Esophagus squamous epithelium (tissue), 5 donors: ENCODE results near the gene SPSB3. TPM values are rescaled to one million over a fixed set of nuclear protein-coding genes. Genes with fewer than 3 reads are reported as not detected.

Experiments used
- DNase-seq: peaks from one replicate; lab custom pipeline; 2025; lab: John Stamatoyannopoulos, UW
- H3K27ac ChIP-seq, 4 donors: fragments of 200-600 bp; sonication (generic); one replicate each; pipeline ENCODE4 v1.5.1; 2016 to 2019; ENCODE audit warnings: mild to moderate bottlenecking in 1 of 4
- H3K27me3 ChIP-seq, 4 donors: fragments of 200-600 bp; sonication (generic); 1 replicate in 3 of 4; 2 replicates in 1 of 4; pipeline versions ENCODE4 v1.5.1 to v1.6.0; 2017 to 2021; ENCODE audit warnings: antibody characterized with exemption in 1 of 4
- H3K36me3 ChIP-seq, 3 donors: fragments of 200-600 bp; sonication (generic); one replicate each; pipeline ENCODE4 v1.5.1; 2016 to 2019
- H3K4me1 ChIP-seq, 3 donors: fragments of 200-600 bp; sonication (generic); one replicate each; pipeline ENCODE4 v1.5.1; 2017 to 2019
- H3K4me3 ChIP-seq, 4 donors: fragments of 200-600 bp; sonication (generic); 1 replicate in 3 of 4; 2 replicates in 1 of 4; pipeline ENCODE4 v1.5.1; 2016 to 2019; ENCODE audit warnings: mild to moderate bottlenecking in 2 of 4, moderate library complexity in 1 of 4
- H3K9me3 ChIP-seq, 3 donors: fragments of 200-600 bp; sonication (generic); one replicate each; pipeline ENCODE4 v1.5.1; 2016 to 2019
- POLR2A ChIP-seq, 4 donors: fragments of 450-650 bp; IDR thresholded peaks; one replicate each; pipeline ENCODE4 v1.6.1; 2017; ENCODE audit warnings: antibody characterized with exemption in 4 of 4, mild to moderate bottlenecking in 4 of 4, moderate library complexity in 3 of 4
- WGBS, 2 donors: methylation state at CpG; one replicate each; pipeline ENCODE4 v1.1.5; 2018; 5-methylcytosine and 5-hydroxymethylcytosine counted together
- intact Hi-C: fragments of 100-400 bp; cut with DNase I; formaldehyde crosslinking; loops from one replicate; pipeline ENCODE4 v1.15.0; 2022
- small RNA-seq, 4 donors: library from RNA; depleted of rRNA; stranded (forward); fragments of <200 nt; gene quantifications; one replicate each; pipeline ENCODE3, GENCODE V24; 2016
- total RNA-seq, 4 donors: library from RNA; depleted of rRNA; stranded (reverse); fragments of >200 nt; gene quantifications; one replicate each; pipeline ENCODE4 v1.1.0, GENCODE V29; 2016
- TF ChIP-seq, protein P1 (sequence below), 6 experiments: fragments of 450-650 bp in 4 of 6; fragments of 200-600 bp in 2 of 6; sonication (generic) in 2 of 6; IDR thresholded peaks; one replicate each; pipeline ENCODE4 v1.5.1; 2016 to 2019; ENCODE audit warnings: antibody characterized with exemption in 6 of 6, mild to moderate bottlenecking in 4 of 6, moderate library complexity in 4 of 6
- donor health status: DM: yes; HTN: yes; CAD: no.

SPSB3 gene
- total RNA-seq, 4 donors from 2014 or later: 27.8 to 84.5 (median 45.1) TPM

DNA sequence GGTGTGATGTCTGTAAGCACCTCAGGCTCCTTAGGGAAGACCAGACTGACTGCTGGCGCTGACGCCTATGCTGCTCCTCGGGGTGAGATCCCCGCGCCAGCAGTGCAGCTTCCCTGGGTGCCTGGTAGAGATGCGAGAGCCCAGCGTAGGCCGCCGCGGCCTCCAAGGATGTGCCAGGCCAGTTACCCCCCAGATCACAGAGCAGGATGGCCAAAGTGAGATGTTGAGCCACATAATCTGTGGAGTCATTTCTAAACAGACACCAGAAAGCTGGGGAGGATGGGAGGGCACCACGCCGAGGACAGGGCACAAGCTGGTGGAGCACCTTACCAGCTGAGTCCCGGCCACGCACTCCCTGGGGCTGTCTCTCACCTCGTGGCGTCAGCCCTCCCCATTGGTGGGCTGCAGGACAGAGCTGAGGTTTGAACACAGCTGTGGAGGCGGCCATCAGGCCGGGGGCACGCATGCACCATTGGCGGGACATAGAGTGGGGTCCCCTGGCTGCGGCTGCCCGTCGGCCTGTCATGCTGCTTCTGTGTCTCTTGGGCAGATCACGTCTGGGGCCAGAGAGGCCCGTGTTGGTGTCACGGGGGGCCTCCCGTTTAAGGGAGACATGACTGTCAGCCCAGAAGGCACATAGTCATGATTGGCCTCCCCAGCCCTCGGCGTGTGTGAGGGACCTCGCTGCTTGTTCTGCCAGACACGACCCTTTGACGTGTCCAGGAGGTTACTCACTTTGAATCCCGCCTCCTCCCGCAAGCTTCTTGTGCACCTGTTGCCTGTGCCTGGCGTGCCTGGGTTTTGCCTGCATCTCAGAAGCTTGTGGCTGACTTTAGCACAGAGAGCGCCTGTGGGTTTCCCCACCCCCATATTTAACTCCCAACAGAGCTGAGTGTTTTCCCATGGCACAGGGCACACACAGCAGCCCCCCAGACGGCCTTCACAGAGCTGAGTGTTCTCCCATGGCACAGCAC lies 54.4 kb downstream of the SPSB3 start:
- no peak overlapping the region for H3K27ac ChIP-seq
- peaks cover 5 to 13% (median 6%) of the 10 kb centered on the region in 3 donors for H3K4me1 ChIP-seq
- H3K36me3 ChIP-seq: peaks cover 21 to 89% (median 36%) of the 10 kb centered on the region in 3 donors
- WGBS, 2 donors: 90 to 93% methylated on average over 8 to 11 of the region's 37 CpGs
- H3K4me3 ChIP-seq: no peak overlapping the region
- H3K27me3 ChIP-seq: no peaks in the 10 kb centered on the region
- H3K9me3 ChIP-seq: no peaks in the 10 kb centered on the region
- TF ChIP-seq POLR2A (IDR thresholded peaks at IDR 0.05): no peak
- TF ChIP-seq, protein P1, sequence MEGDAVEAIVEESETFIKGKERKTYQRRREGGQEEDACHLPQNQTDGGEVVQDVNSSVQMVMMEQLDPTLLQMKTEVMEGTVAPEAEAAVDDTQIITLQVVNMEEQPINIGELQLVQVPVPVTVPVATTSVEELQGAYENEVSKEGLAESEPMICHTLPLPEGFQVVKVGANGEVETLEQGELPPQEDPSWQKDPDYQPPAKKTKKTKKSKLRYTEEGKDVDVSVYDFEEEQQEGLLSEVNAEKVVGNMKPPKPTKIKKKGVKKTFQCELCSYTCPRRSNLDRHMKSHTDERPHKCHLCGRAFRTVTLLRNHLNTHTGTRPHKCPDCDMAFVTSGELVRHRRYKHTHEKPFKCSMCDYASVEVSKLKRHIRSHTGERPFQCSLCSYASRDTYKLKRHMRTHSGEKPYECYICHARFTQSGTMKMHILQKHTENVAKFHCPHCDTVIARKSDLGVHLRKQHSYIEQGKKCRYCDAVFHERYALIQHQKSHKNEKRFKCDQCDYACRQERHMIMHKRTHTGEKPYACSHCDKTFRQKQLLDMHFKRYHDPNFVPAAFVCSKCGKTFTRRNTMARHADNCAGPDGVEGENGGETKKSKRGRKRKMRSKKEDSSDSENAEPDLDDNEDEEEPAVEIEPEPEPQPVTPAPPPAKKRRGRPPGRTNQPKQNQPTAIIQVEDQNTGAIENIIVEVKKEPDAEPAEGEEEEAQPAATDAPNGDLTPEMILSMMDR (IDR thresholded peaks at IDR 0.05): no peak
- intact Hi-C loops: no loop called here
- no peak for DNase-seq

Small RNA genes within 50 kb of the gene (small RNA-seq; reads per million reads assigned to genes)
- gene MIR3177: 0.27 to 1.0 (median 0.35) reads per million in 4 donors

Other genes starting within 250 kb of the SPSB3 start
- 10 to 100 TPM in 1 of 4 donors, 1 to 10 TPM in 3; 4.3 to 32.4 (median 7.9) TPM for gene TMEM204, start 248.9 kb downstream of the SPSB3 start, total RNA-seq
- 10 to 100 TPM in 1 of 4 donors, 1 to 10 TPM in 3; 3.7 to 12.0 (median 6.8) TPM for gene IFT140, start 170.5 kb downstream of the SPSB3 start, total RNA-seq
- 1 to 10 TPM; 5.2 to 9.9 (median 8.0) TPM for gene CRAMP1, start 170.2 kb downstream of the SPSB3 start, total RNA-seq
- gene JPT2, start 104.3 kb downstream of the SPSB3 start, total RNA-seq: 10 to 100 TPM; 45.6 to 68.0 (median 48.6) TPM
- gene MAPK8IP3, start 76.4 kb downstream of the SPSB3 start, total RNA-seq: 10 to 100 TPM in 3 of 4 donors, 1 to 10 TPM in 1; 8.6 to 37.6 (median 24.7) TPM
- 10 to 100 TPM; 30.2 to 57.1 (median 53.6) TPM for gene NME3, start 11.0 kb downstream of the SPSB3 start, total RNA-seq
- 10 to 100 TPM in 2 of 4 donors, 1 to 10 TPM in 2; 8.8 to 14.4 (median 10.1) TPM for gene EME2, start 9.8 kb downstream of the SPSB3 start, total RNA-seq
- 100 to 1,000 TPM in 3 of 4 donors, 10 to 100 TPM in 1; 89.5 to 158 (median 114) TPM for gene MRPS34, start 9.4 kb downstream of the SPSB3 start, total RNA-seq
- gene NUBP2, start 389 bp upstream of the SPSB3 start, total RNA-seq: 10 to 100 TPM; 71.4 to 91.5 (median 79.5) TPM
- gene IGFALS, start 11.1 kb upstream of the SPSB3 start, total RNA-seq: not detected
- gene HAGH, start 44.3 kb upstream of the SPSB3 start, total RNA-seq: 10 to 100 TPM; 30.6 to 56.5 (median 43.4) TPM
- gene FAHD1, start 44.6 kb upstream of the SPSB3 start, total RNA-seq: 10 to 100 TPM; 34.3 to 52.3 (median 46.9) TPM
- under 1 TPM in 1 of 4 donors, not detected in 3; 0.76 TPM for gene MEIOB, start 89.6 kb upstream of the SPSB3 start, total RNA-seq
- 1 to 10 TPM; 1.6 to 9.9 (median 6.3) TPM for gene HS3ST6, start 135.8 kb upstream of the SPSB3 start, total RNA-seq
- 10 to 100 TPM; 20.1 to 36.4 (median 21.0) TPM for gene MSRB1, start 160.6 kb upstream of the SPSB3 start, total RNA-seq
- not detected for gene RPL3L, start 172.1 kb upstream of the SPSB3 start, total RNA-seq
- gene NDUFB10, start 177.0 kb upstream of the SPSB3 start, total RNA-seq: 100 to 1,000 TPM; 172 to 215 (median 189) TPM
- gene RPS2, start 182.3 kb upstream of the SPSB3 start, total RNA-seq: 1,000 to 10,000 TPM; 1,980 to 2,837 (median 2,292) TPM
- gene RNF151, start 184.3 kb upstream of the SPSB3 start, total RNA-seq: not detected
- 10 to 100 TPM; 32.7 to 48.2 (median 36.7) TPM for gene TBL3, start 189.5 kb upstream of the SPSB3 start, total RNA-seq
- 1 to 10 TPM in 2 of 4 donors, under 1 TPM in 2; 0.38 to 4.2 (median 1.8) TPM for gene NOXO1, start 198.9 kb upstream of the SPSB3 start, total RNA-seq
- 10 to 100 TPM in 2 of 4 donors, 1 to 10 TPM in 2; 5.6 to 30.4 (median 13.6) TPM for gene GFER, start 201.6 kb upstream of the SPSB3 start, total RNA-seq
- 1 to 10 TPM in 2 of 4 donors, under 1 TPM in 1, not detected in 1; 0.38 to 1.0 (median 1.0) TPM for gene SYNGR3, start 207.4 kb upstream of the SPSB3 start, total RNA-seq
- 10 to 100 TPM; 31.3 to 56.1 (median 40.9) TPM for gene ZNF598, start 227.2 kb upstream of the SPSB3 start, total RNA-seq
- under 1 TPM in 1 of 4 donors, not detected in 3; 0.48 TPM for gene NPW, start 237.2 kb upstream of the SPSB3 start, total RNA-seq
- 10 to 100 TPM; 11.6 to 31.7 (median 16.5) TPM for gene NHERF2, start 244.3 kb upstream of the SPSB3 start, total RNA-seq